AG04450 (cell line): ENCODE measurements around the gene KRTAP4-7. TPM values are rescaled to one million over a fixed set of nuclear protein-coding genes. Genes with fewer than 3 reads are reported as not detected.
A peak's percentile ranks its signal among the peaks of the same experiment; 100 is the strongest.
"Not testable (repeated sequence)": the region's sequence is repeated elsewhere in the genome, so short reads cannot be mapped to it uniquely, and the experiment has no call there.

Experiments
- CTCF ChIA-PET: fragments of 300-600, 350-600 bp; formaldehyde crosslinking; extraction: SDS; loops from one replicate; lab custom pipeline; 2022; ENCODE audit warnings: antibody characterized with exemption, inconsistent platforms; lab: Charles Lee
- POLR2A ChIA-PET: fragments of 350-600 bp; formaldehyde crosslinking; extraction: SDS; loops from one replicate; lab custom pipeline; 2021; ENCODE audit warnings: antibody characterized with exemption, inconsistent platforms; lab: Yijun Ruan, JAX
- DNase-seq: peaks from one replicate; pipeline ENCODE4 v3.0.0-alpha.2; 2011; ENCODE audit warnings: low read depth, low spot score
- H3K27ac ChIP-seq: one replicate; pipeline ENCODE4 v1.5.1; 2012; ENCODE audit warnings: low read depth, low read length, control low read depth
- H3K27me3 ChIP-seq: one replicate; pipeline ENCODE4 v1.6.0; 2012; ENCODE audit warnings: low read length; ENCODE audit not compliant: control insufficient read depth, insufficient read depth
- H3K4me3 ChIP-seq: 2 replicates; pipeline ENCODE4 v1.5.1; 2011; ENCODE audit warnings: mild to moderate bottlenecking, low read depth, low read length, control low read depth
- H3K9me3 ChIP-seq: 2 replicates; pipeline ENCODE4 v1.5.1; 2012; ENCODE audit warnings: low read length; ENCODE audit not compliant: control insufficient read depth, insufficient read depth
- polyA minus RNA-seq: library from RNA; depleted of rRNA, polyadenylated mRNA; stranded (reverse); fragments of >200 nt; gene quantifications from 2 replicates; pipeline ENCODE4 v1.2.3, GENCODE V29; 2011; rRNA and poly(A)+ RNA removed
- polyA plus RNA-seq: library from polyadenylated mRNA; depleted of rRNA; stranded (reverse); fragments of >200 nt; gene quantifications from 2 replicates; pipeline ENCODE4 v1.2.3, GENCODE V29; 2011; rRNA removed
- TF ChIP-seq, protein P1 (sequence below): IDR thresholded peaks from 2 replicates; pipeline ENCODE4 v1.5.1; 2011; ENCODE audit warnings: low read depth, low read length, control low read depth, inconsistent platforms

The KRTAP4-7 gene
- not detected in 2 replicates for polyA plus RNA-seq
- not detected in 2 replicates for polyA minus RNA-seq

DNA sequence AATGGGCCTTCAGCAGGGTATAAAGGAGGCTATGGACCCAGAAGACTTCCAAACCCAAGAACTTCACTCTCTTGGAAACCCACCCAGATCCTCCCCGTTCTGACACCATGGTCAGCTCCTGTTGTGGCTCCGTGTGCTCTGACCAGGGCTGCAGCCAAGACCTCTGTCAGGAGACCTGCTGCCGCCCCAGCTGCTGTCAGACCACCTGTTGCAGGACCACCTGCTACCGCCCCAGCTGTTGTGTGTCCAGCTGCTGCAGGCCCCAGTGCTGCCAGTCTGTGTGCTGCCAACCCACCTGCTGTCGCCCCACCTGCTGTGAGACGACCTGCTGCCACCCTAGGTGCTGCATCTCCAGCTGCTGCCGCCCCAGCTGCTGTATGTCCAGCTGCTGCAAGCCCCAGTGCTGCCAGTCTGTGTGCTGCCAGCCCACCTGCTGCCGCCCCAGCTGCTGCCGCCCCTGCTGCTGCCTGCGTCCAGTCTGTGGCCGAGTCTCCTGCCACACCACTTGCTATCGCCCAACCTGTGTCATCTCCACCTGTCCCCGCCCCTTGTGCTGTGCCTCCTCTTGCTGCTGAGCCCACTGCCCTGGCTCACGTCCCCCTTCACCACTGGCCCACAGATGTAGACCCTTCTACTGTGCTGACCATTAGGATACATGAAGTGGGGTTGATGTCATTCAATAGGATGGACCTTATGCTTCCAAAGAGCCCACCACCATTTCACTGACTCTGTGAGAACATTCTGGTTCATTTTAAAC, at the start of gene KRTAP4-7:
Gene KRTAP4-7 (plus strand): TSS at position 51 of the 757 bp plus-strand sequence. CDS start 57 bp downstream, at position 108.
- CTCF ChIA-PET, H3K4me3 ChIP-seq, H3K27me3 ChIP-seq, DNase-seq, POLR2A ChIA-PET, H3K9me3 ChIP-seq, H3K27ac ChIP-seq: not testable (repeated sequence)

DNA sequence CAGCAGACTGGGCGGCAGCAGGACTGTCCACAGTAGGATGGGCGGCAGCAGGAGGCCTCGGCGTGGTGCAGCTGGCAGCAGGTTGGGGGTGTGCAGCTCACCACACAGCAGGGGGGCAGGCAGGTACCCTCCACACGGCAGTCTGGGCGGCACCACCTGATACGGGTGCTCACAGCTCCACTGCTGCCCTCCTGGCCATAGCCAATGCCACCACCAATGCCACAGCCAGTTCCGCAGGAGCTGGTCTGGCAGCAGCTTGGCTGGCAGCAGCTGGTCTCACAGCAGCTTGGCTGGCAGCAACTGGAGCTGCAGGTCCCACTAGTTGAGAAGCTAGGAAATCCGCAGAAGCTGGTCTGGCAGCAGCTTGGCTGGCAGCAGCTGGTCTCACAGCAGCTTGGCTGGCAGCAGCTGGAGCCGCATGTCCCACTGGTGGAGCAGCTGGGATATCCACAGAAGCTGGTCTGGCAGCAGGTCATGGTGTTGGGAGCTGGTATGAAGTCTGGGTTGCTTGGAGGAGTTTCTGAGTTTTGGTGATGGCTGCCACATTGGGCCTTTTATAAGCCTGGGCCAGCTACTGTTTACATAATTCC, 49.5 kb upstream of the KRTAP4-7 start, which contains the start of gene KRTAP1-3:
Gene KRTAP1-3 (minus strand): TSS at position 529 of the 590 bp plus-strand sequence. CDS start 53 bp downstream, at position 476.
- DNase-seq, H3K27ac ChIP-seq, CTCF ChIA-PET, H3K4me3 ChIP-seq, H3K27me3 ChIP-seq, POLR2A ChIA-PET, H3K9me3 ChIP-seq: not testable (repeated sequence)

DNA sequence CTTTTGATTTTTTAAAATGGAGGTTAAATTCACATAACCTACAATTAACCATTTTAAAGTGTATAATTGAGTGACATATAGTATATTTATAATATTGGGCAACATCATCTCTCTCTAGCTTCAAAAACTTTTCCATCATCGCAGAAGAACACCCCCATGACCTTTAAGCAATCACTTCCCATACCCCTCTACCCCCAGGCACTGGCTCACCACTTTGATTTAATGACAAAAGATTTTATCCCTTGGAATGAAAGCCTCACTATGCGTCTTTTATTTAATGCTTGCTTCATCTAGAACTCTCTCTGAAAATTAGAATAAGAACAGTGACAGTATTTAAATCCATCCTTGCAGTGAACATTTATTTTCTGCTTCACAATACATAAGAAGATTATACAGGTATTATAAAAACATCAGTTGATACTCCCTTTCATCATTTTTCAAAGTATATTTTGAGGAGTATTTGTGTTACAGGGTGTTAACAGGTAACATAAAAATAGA, 46.0 kb upstream of the KRTAP4-7 start:
- Histone ChIP-seq H3K9me3 (no peaks in the 10 kb centered on the region), H3K4me3 (no peak overlapping the region), H3K27me3 (no peaks in the 10 kb centered on the region), H3K27ac (no peak overlapping the region)
- POLR2A ChIA-PET, result no interaction called here
- no peak for DNase-seq
- CTCF ChIA-PET, result no interaction called here
- TF ChIP-seq, protein P1, sequence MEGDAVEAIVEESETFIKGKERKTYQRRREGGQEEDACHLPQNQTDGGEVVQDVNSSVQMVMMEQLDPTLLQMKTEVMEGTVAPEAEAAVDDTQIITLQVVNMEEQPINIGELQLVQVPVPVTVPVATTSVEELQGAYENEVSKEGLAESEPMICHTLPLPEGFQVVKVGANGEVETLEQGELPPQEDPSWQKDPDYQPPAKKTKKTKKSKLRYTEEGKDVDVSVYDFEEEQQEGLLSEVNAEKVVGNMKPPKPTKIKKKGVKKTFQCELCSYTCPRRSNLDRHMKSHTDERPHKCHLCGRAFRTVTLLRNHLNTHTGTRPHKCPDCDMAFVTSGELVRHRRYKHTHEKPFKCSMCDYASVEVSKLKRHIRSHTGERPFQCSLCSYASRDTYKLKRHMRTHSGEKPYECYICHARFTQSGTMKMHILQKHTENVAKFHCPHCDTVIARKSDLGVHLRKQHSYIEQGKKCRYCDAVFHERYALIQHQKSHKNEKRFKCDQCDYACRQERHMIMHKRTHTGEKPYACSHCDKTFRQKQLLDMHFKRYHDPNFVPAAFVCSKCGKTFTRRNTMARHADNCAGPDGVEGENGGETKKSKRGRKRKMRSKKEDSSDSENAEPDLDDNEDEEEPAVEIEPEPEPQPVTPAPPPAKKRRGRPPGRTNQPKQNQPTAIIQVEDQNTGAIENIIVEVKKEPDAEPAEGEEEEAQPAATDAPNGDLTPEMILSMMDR, result no peak

DNA sequence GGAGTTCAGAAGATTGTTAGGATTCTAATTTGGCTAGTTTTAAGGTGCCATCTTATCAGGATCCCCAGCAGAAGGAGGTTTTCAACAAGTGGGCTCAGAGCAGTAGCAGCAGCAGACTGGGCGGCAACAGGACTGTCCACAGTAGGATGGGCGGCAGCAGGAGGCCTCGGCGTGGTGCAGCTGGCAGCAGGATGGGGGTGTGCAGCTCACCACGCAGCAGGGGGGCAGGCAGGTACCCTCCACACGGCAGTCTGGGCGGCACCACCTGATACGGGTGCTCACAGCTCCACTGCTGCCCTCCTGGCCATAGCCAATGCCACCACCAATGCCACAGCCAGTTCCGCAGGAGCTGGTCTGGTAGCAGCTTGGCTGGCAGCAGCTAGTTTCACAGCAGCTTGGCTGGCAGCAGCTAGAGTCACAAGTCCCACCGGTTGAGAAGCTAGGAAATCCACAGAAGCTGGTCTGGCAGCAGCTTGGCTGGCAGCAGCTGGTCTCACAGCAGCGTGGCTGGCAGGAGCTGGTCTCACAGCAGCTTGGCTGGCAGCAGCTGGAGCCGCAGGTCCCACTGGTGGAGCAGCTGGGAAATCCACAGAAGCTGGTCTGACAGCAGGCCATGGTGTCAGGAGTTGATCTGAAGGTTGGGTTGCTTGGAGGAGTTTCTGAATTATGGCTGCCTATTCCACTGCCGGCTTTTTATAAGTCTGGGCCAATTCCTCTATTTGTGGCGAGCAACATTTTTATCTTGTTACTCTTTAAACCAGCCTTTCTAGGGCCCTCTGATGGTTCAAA, 43.0 kb upstream of the KRTAP4-7 start, which contains the start of gene KRTAP1-1:
Gene KRTAP1-1 (minus strand): TSS at position 668 of the 789 bp plus-strand sequence. CDS start 53 bp downstream, at position 615.
- H3K9me3 ChIP-seq, DNase-seq, H3K27ac ChIP-seq, H3K4me3 ChIP-seq, H3K27me3 ChIP-seq, CTCF ChIA-PET: not testable (repeated sequence)
- POLR2A ChIA-PET, result interaction anchor here (0.6 kb wide), 1 partner anchor 84 kb away, joined by 4 read pairs; no protein-coding TSS in a partner anchor

DNA sequence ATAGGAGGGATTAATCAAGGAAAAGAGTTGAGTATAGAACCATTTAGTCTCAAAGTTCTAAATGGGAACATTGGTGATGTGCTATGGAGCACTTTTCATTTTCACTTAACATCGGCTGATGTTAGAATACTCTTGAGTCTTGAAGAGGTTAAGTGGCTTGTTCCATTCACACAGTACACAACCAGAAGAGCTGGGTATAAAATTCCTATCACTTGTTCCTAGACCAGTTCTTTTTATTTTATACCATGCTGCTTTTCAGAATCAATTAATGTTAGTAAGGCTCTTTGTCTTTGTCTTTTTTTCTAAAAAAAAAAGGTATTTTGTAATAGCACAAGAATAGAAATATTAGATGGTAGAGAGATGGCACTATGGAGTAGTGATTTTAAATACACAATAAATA, 41.0 kb upstream of the KRTAP4-7 start:
- TF ChIP-seq, protein P1, result no peak
- DNase-seq, result no peak
- no peaks in the 10 kb centered on the region for H3K9me3 ChIP-seq
- ChIA-PET POLR2A (no interaction called here), CTCF (no interaction called here)
- no peak overlapping the region for H3K4me3 ChIP-seq
- no peak overlapping the region for H3K27ac ChIP-seq
- no peaks in the 10 kb centered on the region for H3K27me3 ChIP-seq

DNA sequence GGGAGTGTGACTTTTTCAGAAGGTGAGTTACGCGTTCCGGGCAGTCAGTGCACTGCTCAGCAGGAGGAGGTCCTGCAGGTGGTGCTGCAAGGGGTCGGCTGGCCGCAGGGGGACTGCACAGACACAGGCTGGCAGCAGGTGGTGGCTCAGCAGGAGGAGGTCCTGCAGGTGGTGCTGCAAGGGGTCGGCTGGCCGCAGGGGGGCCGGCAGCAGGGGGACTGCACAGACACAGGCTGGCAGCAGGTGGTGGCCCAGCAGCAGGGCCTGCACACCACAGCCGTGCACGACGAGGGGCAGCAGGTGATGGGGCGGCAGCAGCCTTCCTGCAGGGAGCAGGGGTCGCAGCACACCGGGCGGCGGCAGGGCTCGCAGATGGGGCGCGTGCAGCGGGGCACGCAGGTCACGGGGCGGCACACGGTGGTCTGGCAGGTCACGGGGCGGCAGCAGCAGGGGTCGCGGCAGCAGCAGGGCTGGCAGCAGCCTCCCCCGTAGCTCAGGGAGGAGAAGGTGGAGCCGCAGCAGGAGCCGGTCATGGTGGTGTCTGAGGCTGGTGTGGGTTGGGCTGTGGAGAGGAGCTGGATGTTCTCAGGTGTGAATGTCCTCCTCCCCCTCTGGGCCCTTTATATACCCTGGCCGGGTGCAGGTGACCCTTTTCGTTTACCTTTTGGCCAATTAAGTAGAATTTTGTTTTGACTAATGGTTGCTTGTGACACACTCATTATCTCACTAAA, 37.0 kb upstream of the KRTAP4-7 start, which contains the start of gene KRTAP2-1:
Gene KRTAP2-1 (minus strand): TSS at position 582 of the 731 bp plus-strand sequence. CDS start 49 bp downstream, at position 533.
- DNase-seq, H3K27me3 ChIP-seq, CTCF ChIA-PET, POLR2A ChIA-PET, H3K4me3 ChIP-seq, H3K9me3 ChIP-seq: not testable (repeated sequence)
- H3K27ac ChIP-seq, result peak within 1 kb of the TSS; percentile 57
